Hepatocyte (in vitro differentiated cells): ENCODE data around the gene ADAM11. TPM values are rescaled to one million over a fixed set of nuclear protein-coding genes. Genes with fewer than 3 reads are reported as not detected.

Experiments used
- DNase-seq: peaks from one replicate; pipeline ENCODE4 v3.0.0-alpha.2; 2016; ENCODE audit warnings: low spot score
- H2AFZ ChIP-seq: fragments of 200-600 bp; sonication (generic); 2 replicates; pipeline ENCODE4 v1.6.0; 2016; ENCODE audit warnings: antibody characterized with exemption, mild to moderate bottlenecking
- H3K27ac ChIP-seq: fragments of 200-600 bp; sonication (generic); 2 replicates; pipeline ENCODE4 v1.5.1; 2016; ENCODE audit warnings: mild to moderate bottlenecking
- H3K27me3 ChIP-seq: fragments of 200-600 bp; sonication (generic); 2 replicates; pipeline ENCODE4 v1.6.1; 2016
- H3K36me3 ChIP-seq: fragments of 200-600 bp; sonication (generic); replicated peaks from 2 replicates; pipeline ENCODE4 v1.5.1; 2016; ENCODE audit warnings: low read depth; ENCODE audit not compliant: insufficient read depth
- H3K4me1 ChIP-seq: fragments of 200-600 bp; sonication (generic); 2 replicates; pipeline ENCODE4 v1.5.1; 2016; ENCODE audit warnings: mild to moderate bottlenecking, moderate library complexity; ENCODE audit not compliant: insufficient read depth
- H3K4me2 ChIP-seq: fragments of 200-600 bp; sonication (generic); 2 replicates; pipeline ENCODE4 v1.6.0; 2016
- H3K4me3 ChIP-seq: fragments of 200-600 bp; sonication (generic); 2 replicates; pipeline ENCODE4 v1.5.1; 2016; ENCODE audit warnings: mild to moderate bottlenecking
- H3K79me2 ChIP-seq: fragments of 200-600 bp; sonication (generic); 2 replicates; pipeline ENCODE4 v1.6.0; 2017; ENCODE audit warnings: mild to moderate bottlenecking
- H3K9me2 ChIP-seq: fragments of 200-600 bp; sonication (generic); replicated peaks from 2 replicates; pipeline ENCODE4 v1.6.0; 2017; ENCODE audit warnings: mild to moderate bottlenecking; ENCODE audit not compliant: insufficient read depth
- H3K9me3 ChIP-seq: fragments of 200-600 bp; sonication (generic); 2 replicates; pipeline ENCODE4 v1.5.1; 2016; ENCODE audit warnings: low read depth, mild to moderate bottlenecking
- H4K20me1 ChIP-seq: fragments of 200-600 bp; sonication (generic); 2 replicates; pipeline ENCODE4 v1.6.0; 2016; ENCODE audit warnings: mild to moderate bottlenecking; ENCODE audit not compliant: insufficient read depth, poor library complexity, severe bottlenecking
- CTCF ChIP-seq: fragments of 200-600 bp; sonication (generic); IDR thresholded peaks from 2 replicates; pipeline ENCODE4 v1.5.1; 2016; ENCODE audit warnings: antibody characterized with exemption, mild to moderate bottlenecking; ENCODE audit not compliant: poor library complexity
- EZH2 ChIP-seq: fragments of 200-600 bp; sonication (generic); IDR thresholded peaks from 2 replicates; pipeline ENCODE4 v1.6.1; 2016; ENCODE audit warnings: antibody characterized with exemption, mild to moderate bottlenecking, borderline replicate concordance
- EZH2phosphoT487 ChIP-seq: fragments of 200-600 bp; sonication (generic); IDR thresholded peaks from one replicate; pipeline ENCODE4 v1.6.1; 2018; ENCODE audit warnings: antibody characterized with exemption, mild to moderate bottlenecking, low read depth, moderate library complexity; ENCODE audit not compliant: unreplicated experiment, severe bottlenecking
- WGBS: methylation state at CpG from one replicate; pipeline ENCODE4 v1.1.6; 2016; ENCODE audit warnings: low lambda C conversion rate; ENCODE audit errors: missing lambda C conversion rate; 5-methylcytosine and 5-hydroxymethylcytosine counted together
- polyA plus RNA-seq: library from polyadenylated mRNA; unstranded; fragments of >200 nt; fragmentation: Nextera tagmentation; extraction: Ambion mirVana; gene quantifications from 2 replicates; pipeline ENCODE4 v1.2.1, GENCODE V29; 2016
- total RNA-seq: library from RNA; depleted of rRNA; stranded (reverse); fragments of >200 nt; gene quantifications from 2 replicates; pipeline ENCODE4 v1.2.3, GENCODE V29; 2014

The ADAM11 gene
- total and polyA plus RNA-seq, 2 experiments from 2014 or later = 0.50 to 0.90 TPM

DNA sequence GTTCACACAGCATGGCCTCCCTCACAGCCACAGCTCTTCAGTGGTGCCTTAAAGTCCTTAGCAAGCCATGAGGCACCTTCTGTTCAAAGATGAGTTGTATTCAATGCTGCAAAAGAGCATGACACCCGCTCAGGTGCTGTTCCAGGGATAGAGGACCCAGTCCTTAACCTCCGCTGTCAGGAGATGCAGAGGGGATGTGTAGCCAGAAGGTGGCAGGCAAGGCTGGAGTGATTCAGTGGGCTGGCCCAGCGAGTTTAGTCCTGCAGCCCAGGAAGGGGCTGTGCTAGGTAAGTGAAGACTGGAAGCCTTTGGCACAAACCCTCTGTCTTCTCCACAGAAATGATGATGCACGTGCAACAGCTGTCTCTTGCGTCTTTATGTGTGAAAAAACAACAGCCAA lies 25.0 kb upstream of the ADAM11 start:
- H3K36me3 ChIP-seq = no peaks in the 10 kb centered on the region
- no peaks in the 10 kb centered on the region for H3K4me1 ChIP-seq
- no peak overlapping the region for H3K27ac ChIP-seq
- H3K9me3 ChIP-seq = no peaks in the 10 kb centered on the region
- H3K9me2 ChIP-seq = no peaks in the 10 kb centered on the region
- WGBS = 80% methylated on average over 5 of the region's 5 CpGs
- H3K27me3 ChIP-seq = no peaks in the 10 kb centered on the region
- no peak overlapping the region for H3K4me2 ChIP-seq
- peak; percentile 30 for TF ChIP-seq CTCF
- no peak for TF ChIP-seq EZH2phosphoT487
- H3K79me2 ChIP-seq = no peaks in the 10 kb centered on the region
- H3K4me3 ChIP-seq = no peak overlapping the region
- no peaks in the 10 kb centered on the region for H4K20me1 ChIP-seq
- no peak overlapping the region for H2AFZ ChIP-seq
- peak; percentile 37 for DNase-seq

DNA sequence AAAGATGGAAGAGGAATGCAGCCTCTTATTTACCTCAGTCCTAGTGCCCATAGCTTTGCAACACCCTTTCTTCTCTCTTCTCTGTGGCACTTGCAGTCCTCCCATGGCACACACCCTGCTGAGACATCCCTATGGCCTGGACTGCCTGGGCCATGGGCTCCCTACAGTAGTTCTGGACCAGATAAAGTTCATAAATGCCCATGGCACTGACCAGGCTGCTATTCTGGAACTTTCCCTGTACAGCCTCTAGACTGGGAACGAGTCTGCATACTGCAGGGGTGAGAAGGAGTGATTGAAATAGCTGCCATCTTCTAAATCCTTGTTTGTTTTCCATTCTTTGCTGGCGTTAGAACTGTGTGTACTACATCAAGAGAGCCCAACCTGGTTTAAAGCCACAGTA lies 24.5 kb upstream of the ADAM11 start:
- Histone ChIP-seq H2AFZ (no peak overlapping the region), H3K9me2 (no peaks in the 10 kb centered on the region), H3K4me2 (no peak overlapping the region), H3K9me3 (no peaks in the 10 kb centered on the region), H3K4me1 (no peaks in the 10 kb centered on the region), H4K20me1 (no peaks in the 10 kb centered on the region), H3K79me2 (no peaks in the 10 kb centered on the region), H3K27ac (no peak overlapping the region), H3K36me3 (no peaks in the 10 kb centered on the region), H3K4me3 (no peak overlapping the region), H3K27me3 (no peaks in the 10 kb centered on the region)
- TF ChIP-seq EZH2 (no peak), EZH2phosphoT487 (no peak), CTCF (no peak)
- DNase-seq = no peak
- WGBS = 93% methylated on average over 2 of the region's 2 CpGs

DNA sequence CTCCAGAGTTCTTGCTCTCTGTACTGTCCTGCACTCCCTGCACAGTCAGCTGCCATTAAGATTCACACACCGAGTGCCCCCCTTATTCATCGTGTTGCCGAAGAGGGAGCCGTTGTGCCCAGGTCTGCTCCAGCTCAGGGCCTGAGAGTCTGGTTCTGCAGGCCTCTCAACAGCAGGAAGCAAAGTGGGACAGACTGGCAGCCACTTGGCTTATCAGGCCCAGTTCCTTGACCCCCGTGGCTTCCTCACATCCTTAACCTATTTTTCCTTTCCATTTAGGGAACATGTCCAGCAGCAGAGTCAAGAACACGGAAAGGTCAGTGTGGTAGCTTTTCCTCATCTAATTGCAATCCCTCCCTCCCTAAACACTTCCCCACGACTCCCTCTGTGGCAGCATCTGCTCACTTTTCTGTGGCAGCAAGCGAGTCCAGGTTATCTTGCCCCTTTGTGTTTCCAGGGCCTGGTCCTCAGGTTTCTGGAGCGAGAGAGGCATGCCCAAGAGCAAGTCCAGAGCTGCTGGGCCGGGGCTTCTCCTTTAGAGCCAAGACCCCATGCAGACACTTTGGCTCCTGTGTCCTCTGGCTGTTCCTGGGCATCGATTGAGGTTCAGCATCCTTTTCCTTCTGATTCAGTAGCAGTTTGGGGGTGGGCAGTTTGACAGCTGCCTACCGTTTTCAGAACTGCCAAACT lies 22.1 kb upstream of the ADAM11 start:
- H3K27me3 ChIP-seq = no peaks in the 10 kb centered on the region
- no peaks in the 10 kb centered on the region for H3K9me3 ChIP-seq
- no peak overlapping the region for H3K4me2 ChIP-seq
- no peaks in the 10 kb centered on the region for H3K79me2 ChIP-seq
- no peak overlapping the region for H3K27ac ChIP-seq
- WGBS = 92% methylated on average over 12 of the region's 12 CpGs
- H4K20me1 ChIP-seq = no peaks in the 10 kb centered on the region
- no peak overlapping the region for H3K4me3 ChIP-seq
- no peak for DNase-seq
- no peaks in the 10 kb centered on the region for H3K9me2 ChIP-seq
- no peaks in the 10 kb centered on the region for H3K4me1 ChIP-seq
- H3K36me3 ChIP-seq = no peaks in the 10 kb centered on the region
- no peak overlapping the region for H2AFZ ChIP-seq
- TF ChIP-seq EZH2phosphoT487 (no peak), CTCF (no peak), EZH2 (no peak)
